GM18861 (cell line): Measurements from ENCODE around the gene C2orf49.

Experiments
- ATAC-seq: cut with Tn5 transposase; IDR thresholded peaks from one replicate; pipeline ENCODE4 v1.9.1; 2021; ENCODE audit not compliant: unreplicated experiment

C2orf49 gene

GRCh38 chr2:105337122-105338019, at the start of gene C2orf49:
Gene C2orf49, plus strand, starts transcription at chr2:105337540. Its CDS starts 48 bp downstream, at chr2:105337588.
- peak; percentile 74 for ATAC-seq

- no peak for ATAC-seq
Measured at GRCh38 chr2:105287692-105288091, 49.6 kb upstream of the C2orf49 start.

GRCh38 chr2:105288133-105288532, 49.2 kb upstream of the C2orf49 start:
- ATAC-seq, result no peak

- ATAC-seq, result no peak
Measured at GRCh38 chr2:105290981-105291660, 46.2 kb upstream of the C2orf49 start.

GRCh38 chr2:105291981-105292380, 45.4 kb upstream of the C2orf49 start:
- ATAC-seq, result no peak

GRCh38 chr2:105294046-105294445, 43.3 kb upstream of the C2orf49 start:
- ATAC-seq, result no peak

- ATAC-seq, result peak; percentile 48
Measured at GRCh38 chr2:105294844-105295481, 42.4 kb upstream of the C2orf49 start.

- ATAC-seq, result no peak
Measured at GRCh38 chr2:105296017-105296611, 41.2 kb upstream of the C2orf49 start.

- ATAC-seq, result no peak
Measured at GRCh38 chr2:105297216-105297615, 40.1 kb upstream of the C2orf49 start.

- ATAC-seq, result no peak
Measured at GRCh38 chr2:105298017-105298416, 39.3 kb upstream of the C2orf49 start.

- ATAC-seq, result no peak
Measured at GRCh38 chr2:105299290-105299689, 38.0 kb upstream of the C2orf49 start.

- ATAC-seq, result no peak
Measured at GRCh38 chr2:105301646-105302045, 35.7 kb upstream of the C2orf49 start.

GRCh38 chr2:105307146-105307545, 30.2 kb upstream of the C2orf49 start:
- ATAC-seq, result no peak

GRCh38 chr2:105307550-105307949, 29.8 kb upstream of the C2orf49 start:
- no peak for ATAC-seq

- ATAC-seq, result no peak
Measured at GRCh38 chr2:105307962-105308361, 29.4 kb upstream of the C2orf49 start.

GRCh38 chr2:105308382-105309146, 28.8 kb upstream of the C2orf49 start:
- ATAC-seq, result no peak

GRCh38 chr2:105309147-105309545, 28.2 kb upstream of the C2orf49 start:
- ATAC-seq, result no peak

- peak; percentile 32 for ATAC-seq
Measured at GRCh38 chr2:105313877-105314276, 23.5 kb upstream of the C2orf49 start.

- peak; percentile 61 for ATAC-seq
Measured at GRCh38 chr2:105315314-105315713, 22.0 kb upstream of the C2orf49 start.

- no peak for ATAC-seq
Measured at GRCh38 chr2:105317937-105318336, 19.4 kb upstream of the C2orf49 start.
